Breast epithelium (tissue), 4 donors: ENCODE measurements around the gene BMP7. TPM values are rescaled to one million over a fixed set of nuclear protein-coding genes. Genes with fewer than 3 reads are reported as not detected.

Experiments used
- DNase-seq, 2 donors: peaks; one replicate each; pipeline ENCODE4 v3.0.0-alpha.2; 2019; ENCODE audit warnings: low spot score in 2 of 2
- H3K27ac ChIP-seq, 2 donors: fragments of 200-600 bp; sonication (generic) in 1 of 2; one replicate each; pipeline ENCODE4 v1.5.1; 2016 to 2019; ENCODE audit warnings: mild to moderate bottlenecking in 1 of 2
- H3K27me3 ChIP-seq, 2 donors: fragments of 200-600 bp; sonication (generic) in 1 of 2; one replicate each; pipeline versions ENCODE4 v1.5.1 to v1.6.0; 2017 to 2019; ENCODE audit warnings: control low read depth in 1 of 2, mild to moderate bottlenecking in 1 of 2
- H3K36me3 ChIP-seq: fragments of 200-600 bp; one replicate; pipeline ENCODE4 v1.5.1; 2019
- H3K4me1 ChIP-seq, 2 donors: fragments of 200-600 bp; sonication (generic); one replicate each; pipeline ENCODE4 v1.5.1; 2016 to 2019; ENCODE audit warnings: control low read depth in 1 of 2
- H3K4me3 ChIP-seq, 3 donors: fragments of 200-600 bp; sonication (generic); 1 replicate in 2 of 3; 2 replicates in 1 of 3; pipeline ENCODE4 v1.5.1; 2016 to 2019; ENCODE audit warnings: mild to moderate bottlenecking in 3 of 3, moderate library complexity in 2 of 3
- H3K9me3 ChIP-seq, 2 donors: fragments of 200-600 bp; sonication (generic) in 1 of 2; one replicate each; pipeline ENCODE4 v1.5.1; 2016 to 2019; ENCODE audit warnings: control low read depth in 1 of 2
- POLR2A ChIP-seq: fragments of 450-650 bp; IDR thresholded peaks from one replicate; pipeline ENCODE4 v1.6.1; 2016; ENCODE audit warnings: antibody characterized with exemption, mild to moderate bottlenecking, moderate library complexity
- POLR2AphosphoS5 ChIP-seq, 3 donors: sonication (generic); formaldehyde crosslinking; IDR thresholded peaks; one replicate each; pipeline ENCODE4 v1.6.1; 2017; ENCODE audit warnings: antibody characterized with exemption in 3 of 3
- intact Hi-C: fragments of 100-400 bp; cut with DNase I; formaldehyde crosslinking; loops from one replicate; pipeline ENCODE4 v1.15.1; 2023; ENCODE audit warnings: low total_unique reads
- total RNA-seq, 3 donors: library from RNA; depleted of rRNA; stranded (reverse); fragments of >200 nt; gene quantifications; one replicate each; pipeline ENCODE4 v1.1.0, GENCODE V29; 2016
- TF ChIP-seq, protein P1 (sequence below), 3 donors: fragments of 450-650 bp; IDR thresholded peaks; one replicate each; pipeline ENCODE4 v1.5.1; 2016 to 2017; ENCODE audit warnings: antibody characterized with exemption in 3 of 3, mild to moderate bottlenecking in 3 of 3, moderate library complexity in 3 of 3

Gene BMP7
- total RNA-seq, 3 donors from 2014 or later = 1.6 to 3.8 (median 1.8) TPM

- no peak overlapping the region for H3K4me3 ChIP-seq
- H3K36me3 ChIP-seq = no peaks in the 10 kb centered on the region
- H3K4me1 ChIP-seq = no peaks in the 10 kb centered on the region
- intact Hi-C loops = no loop called here
- TF ChIP-seq POLR2AphosphoS5 (IDR thresholded peaks at IDR 0.05) = no peak
- TF ChIP-seq, protein P1, sequence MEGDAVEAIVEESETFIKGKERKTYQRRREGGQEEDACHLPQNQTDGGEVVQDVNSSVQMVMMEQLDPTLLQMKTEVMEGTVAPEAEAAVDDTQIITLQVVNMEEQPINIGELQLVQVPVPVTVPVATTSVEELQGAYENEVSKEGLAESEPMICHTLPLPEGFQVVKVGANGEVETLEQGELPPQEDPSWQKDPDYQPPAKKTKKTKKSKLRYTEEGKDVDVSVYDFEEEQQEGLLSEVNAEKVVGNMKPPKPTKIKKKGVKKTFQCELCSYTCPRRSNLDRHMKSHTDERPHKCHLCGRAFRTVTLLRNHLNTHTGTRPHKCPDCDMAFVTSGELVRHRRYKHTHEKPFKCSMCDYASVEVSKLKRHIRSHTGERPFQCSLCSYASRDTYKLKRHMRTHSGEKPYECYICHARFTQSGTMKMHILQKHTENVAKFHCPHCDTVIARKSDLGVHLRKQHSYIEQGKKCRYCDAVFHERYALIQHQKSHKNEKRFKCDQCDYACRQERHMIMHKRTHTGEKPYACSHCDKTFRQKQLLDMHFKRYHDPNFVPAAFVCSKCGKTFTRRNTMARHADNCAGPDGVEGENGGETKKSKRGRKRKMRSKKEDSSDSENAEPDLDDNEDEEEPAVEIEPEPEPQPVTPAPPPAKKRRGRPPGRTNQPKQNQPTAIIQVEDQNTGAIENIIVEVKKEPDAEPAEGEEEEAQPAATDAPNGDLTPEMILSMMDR (IDR thresholded peaks at IDR 0.05) = no peak
- no peak for TF ChIP-seq POLR2A
- H3K27ac ChIP-seq = no peak overlapping the region
- DNase-seq = no peak
- H3K27me3 ChIP-seq = no peaks in the 10 kb centered on the region
- H3K9me3 ChIP-seq = no peaks in the 10 kb centered on the region
These were observed 52.0 kb downstream of the BMP7 start for GRCh38 chr20:57214427-57214826.

GRCh38 chr20:57213924-57214323 lies 52.5 kb downstream of the BMP7 start:
- TF ChIP-seq POLR2A = no peak
- TF ChIP-seq, protein P1 (IDR thresholded peaks at IDR 0.05) = no peak
- TF ChIP-seq POLR2AphosphoS5 (IDR thresholded peaks at IDR 0.05) = no peak
- H3K36me3 ChIP-seq = no peaks in the 10 kb centered on the region
- H3K27ac ChIP-seq = no peak overlapping the region
- intact Hi-C loops = no loop called here
- H3K27me3 ChIP-seq = no peaks in the 10 kb centered on the region
- no peak overlapping the region for H3K4me3 ChIP-seq
- no peaks in the 10 kb centered on the region for H3K9me3 ChIP-seq
- DNase-seq = no peak
- H3K4me1 ChIP-seq = no peaks in the 10 kb centered on the region

- H3K36me3 ChIP-seq = no peaks in the 10 kb centered on the region
- DNase-seq = no peak
- no peak overlapping the region for H3K4me3 ChIP-seq
- intact Hi-C loops = no loop called here
- H3K9me3 ChIP-seq = no peaks in the 10 kb centered on the region
- TF ChIP-seq, protein P1 (IDR thresholded peaks at IDR 0.05) = no peak
- TF ChIP-seq POLR2A (no peak), POLR2AphosphoS5 (IDR thresholded peaks at IDR 0.05) (no peak)
- no peaks in the 10 kb centered on the region for H3K4me1 ChIP-seq
- H3K27me3 ChIP-seq = no peaks in the 10 kb centered on the region
- peak overlapping the region; percentile 37 to 71 for H3K27ac ChIP-seq
These were observed 53.1 kb downstream of the BMP7 start for GRCh38 chr20:57213291-57213690.

DNA sequence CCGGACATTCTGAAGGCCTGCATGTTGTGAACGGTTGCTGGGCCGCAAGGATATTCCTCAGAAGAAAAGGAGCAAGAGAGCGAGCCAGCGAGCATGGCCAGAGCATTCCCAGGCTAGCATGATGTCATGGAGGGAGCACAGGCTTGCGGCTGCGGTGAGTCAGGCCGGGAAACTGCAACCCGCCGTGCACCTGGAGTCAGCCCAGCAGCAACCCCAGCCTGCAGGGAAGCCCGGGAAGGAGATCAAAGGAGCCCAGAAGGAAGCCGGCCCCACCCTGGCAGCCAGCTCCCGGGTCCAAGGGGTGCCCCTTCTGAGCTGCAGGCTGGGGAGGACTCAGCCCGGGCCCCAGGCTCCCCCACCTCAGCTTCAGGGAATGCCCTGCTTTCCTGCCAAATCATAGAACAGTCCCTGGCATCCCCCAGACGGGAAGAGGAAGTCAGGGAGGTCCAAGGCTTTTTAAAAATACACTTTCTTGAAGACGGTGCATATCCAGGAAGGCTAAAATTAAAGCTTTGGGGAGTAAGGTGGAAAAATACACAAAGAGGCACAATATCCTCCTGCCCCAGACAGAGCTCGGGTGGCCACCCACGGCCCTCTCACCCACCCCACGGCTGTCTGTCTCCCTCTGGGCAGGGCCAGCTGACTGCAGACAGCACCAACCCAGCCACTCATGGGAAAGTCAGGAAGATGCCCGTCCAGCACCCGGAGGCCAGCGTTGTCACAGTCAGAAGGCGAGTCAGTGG lies 53.7 kb downstream of the BMP7 start:
- H3K27ac ChIP-seq = peak overlapping the region; percentile 37 to 74
- H3K36me3 ChIP-seq = no peaks in the 10 kb centered on the region
- DNase-seq = peak; percentile 64 to 77
- H3K4me3 ChIP-seq = no peak overlapping the region
- no peaks in the 10 kb centered on the region for H3K27me3 ChIP-seq
- H3K9me3 ChIP-seq = no peaks in the 10 kb centered on the region
- intact Hi-C loops = no loop called here
- TF ChIP-seq, protein P1 (IDR thresholded peaks at IDR 0.05) = no peak
- no peak for TF ChIP-seq POLR2AphosphoS5 (IDR thresholded peaks at IDR 0.05)
- no peak for TF ChIP-seq POLR2A
- H3K4me1 ChIP-seq = no peaks in the 10 kb centered on the region

- Histone ChIP-seq H3K36me3 (no peaks in the 10 kb centered on the region), H3K4me3 (no peak overlapping the region), H3K27me3 (no peaks in the 10 kb centered on the region), H3K4me1 (no peaks in the 10 kb centered on the region), H3K27ac (peak overlapping the region; percentile 37 to 74), H3K9me3 (peaks cover 0 to 4% of the 10 kb centered on the region in 2 donors)
- no peak for DNase-seq
- TF ChIP-seq, protein P1 (IDR thresholded peaks at IDR 0.05) = no peak
- TF ChIP-seq POLR2AphosphoS5 (IDR thresholded peaks at IDR 0.05) = no peak
- no peak for TF ChIP-seq POLR2A
- intact Hi-C loops = no loop called here
These were observed 54.4 kb downstream of the BMP7 start for GRCh38 chr20:57211908-57212533.
